ENCODE data around the gene COL4A6. TPM values are rescaled to one million over a fixed set of nuclear protein-coding genes. Genes with fewer than 3 reads are reported as not detected.

Gene COL4A6
- total and polyA plus RNA-seq, 2 of the 4 experiments (the other 2 are of a cell fraction): 0.36 to 0.74 TPM

DNA sequence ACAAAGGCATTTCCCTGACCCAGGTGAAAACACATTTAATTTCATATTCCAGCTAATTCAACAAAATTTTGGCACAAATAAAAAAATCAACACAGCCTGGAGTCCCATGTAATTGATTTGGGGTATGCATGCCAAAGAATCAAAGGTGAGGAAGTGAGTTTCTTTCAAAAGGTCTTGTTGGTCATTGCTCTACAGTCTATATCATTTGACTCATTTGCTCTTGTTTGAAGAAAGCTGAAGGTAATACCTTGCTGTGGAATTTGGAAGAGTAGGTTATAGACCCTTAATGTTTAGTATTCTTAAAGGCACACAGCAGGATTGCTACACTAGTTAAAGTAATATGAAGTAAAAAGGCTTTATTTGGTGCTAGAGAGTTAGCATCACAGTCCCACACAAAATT is 25.4 kb downstream of the COL4A6 start:
- no peak overlapping the region for H3K4me3 ChIP-seq (ENCODE audit: insufficient read depth, low read depth, low read length)
- ChIA-PET CTCF (interaction anchor here (0.5 kb wide), 1 partner anchor 1352 kb away, joined by 4 read pairs; no protein-coding TSS in a partner anchor), POLR2A (ENCODE audit: unreplicated experiment) (no interaction called here)
- no peaks in the 10 kb centered on the region for H3K9me3 ChIP-seq (ENCODE audit: control insufficient read depth, insufficient read depth, low read length)
- H2AFZ ChIP-seq (replicated peaks; ENCODE audit: low read length, poor library complexity): no peak overlapping the region
- no peaks in the 10 kb centered on the region for H3K36me3 ChIP-seq (ENCODE audit: control insufficient read depth, insufficient read depth, low read length)
- in situ Hi-C loops (cut with MboI; ENCODE audit: low sequenced_read_pairs) (no loop called here), dilution Hi-C loops (cut with HindIII; ENCODE audit: low sequenced_read_pairs, unreplicated experiment) (no loop called here), intact Hi-C loops (cut with micrococcal nuclease) (no loop called here)
- no peak overlapping the region for H3K18ac ChIP-seq (ENCODE audit: low read depth, low read length)
- no peak for DNase-seq
- no peak overlapping the region for H3K9ac ChIP-seq (ENCODE audit: low read depth, low read length)
- H3K56ac ChIP-seq (ENCODE audit: extremely low read depth, insufficient read depth, low read length): no peak overlapping the region
- H2BK5ac ChIP-seq (ENCODE audit: low read depth, low read length, poor library complexity, severe bottlenecking): no peak overlapping the region
- H2AK9ac ChIP-seq (replicated peaks; ENCODE audit: low read depth, low read length, poor library complexity): no peak overlapping the region
- no peaks in the 10 kb centered on the region for H3K4me1 ChIP-seq (ENCODE audit: control insufficient read depth, insufficient read depth, low read length)
- H3K79me1 ChIP-seq (ENCODE audit: low read depth in 1 of 2, low read length in 2 of 2): no peaks in the 10 kb centered on the region
- TF ChIP-seq CHD1 (IDR thresholded peaks at IDR 0.05; ENCODE audit: low read depth, low read length) (no peak), BHLHE40 (IDR thresholded peaks at IDR 0.05; ENCODE audit: low read depth, low read length) (no peak), RCOR1 (IDR thresholded peaks at IDR 0.05; ENCODE audit: insufficient replicate concordance, low read length) (no peak), POLR2A (IDR thresholded peaks at IDR 0.05; ENCODE audit: low read depth, low read length) (no peak), MAFK (IDR thresholded peaks at IDR 0.05; ENCODE audit: low read depth, low read length) (no peak), SMC3 (IDR thresholded peaks at IDR 0.05; ENCODE audit: low read depth, low read length) (no peak), CEBPB (IDR thresholded peaks at IDR 0.05; ENCODE audit: low read depth, low read length) (no peak), MAZ (IDR thresholded peaks at IDR 0.05; ENCODE audit: borderline replicate concordance, low read depth, low read length) (no peak), NFE2L2 (IDR thresholded peaks at IDR 0.05; ENCODE audit: low read depth, low read length) (no peak), RAD21 (IDR thresholded peaks at IDR 0.05; ENCODE audit: low read length) (no peak), RFX5 (IDR thresholded peaks at IDR 0.05; ENCODE audit: low read depth, low read length) (no peak), FOS (IDR thresholded peaks at IDR 0.05; ENCODE audit: low read depth, low read length) (no peak), MXI1 (IDR thresholded peaks at IDR 0.05; ENCODE audit: borderline replicate concordance, low read depth, low read length) (no peak)
- TF ChIP-seq, protein P1, sequence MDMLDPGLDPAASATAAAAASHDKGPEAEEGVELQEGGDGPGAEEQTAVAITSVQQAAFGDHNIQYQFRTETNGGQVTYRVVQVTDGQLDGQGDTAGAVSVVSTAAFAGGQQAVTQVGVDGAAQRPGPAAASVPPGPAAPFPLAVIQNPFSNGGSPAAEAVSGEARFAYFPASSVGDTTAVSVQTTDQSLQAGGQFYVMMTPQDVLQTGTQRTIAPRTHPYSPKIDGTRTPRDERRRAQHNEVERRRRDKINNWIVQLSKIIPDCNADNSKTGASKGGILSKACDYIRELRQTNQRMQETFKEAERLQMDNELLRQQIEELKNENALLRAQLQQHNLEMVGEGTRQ (IDR thresholded peaks at IDR 0.05; ENCODE audit: low read depth, low read length): no peak
- TF ChIP-seq, protein P2, sequence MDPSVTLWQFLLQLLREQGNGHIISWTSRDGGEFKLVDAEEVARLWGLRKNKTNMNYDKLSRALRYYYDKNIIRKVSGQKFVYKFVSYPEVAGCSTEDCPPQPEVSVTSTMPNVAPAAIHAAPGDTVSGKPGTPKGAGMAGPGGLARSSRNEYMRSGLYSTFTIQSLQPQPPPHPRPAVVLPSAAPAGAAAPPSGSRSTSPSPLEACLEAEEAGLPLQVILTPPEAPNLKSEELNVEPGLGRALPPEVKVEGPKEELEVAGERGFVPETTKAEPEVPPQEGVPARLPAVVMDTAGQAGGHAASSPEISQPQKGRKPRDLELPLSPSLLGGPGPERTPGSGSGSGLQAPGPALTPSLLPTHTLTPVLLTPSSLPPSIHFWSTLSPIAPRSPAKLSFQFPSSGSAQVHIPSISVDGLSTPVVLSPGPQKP (IDR thresholded peaks at IDR 0.05; ENCODE audit: borderline replicate concordance, low read depth, low read length): no peak
- TF ChIP-seq, protein P3, sequence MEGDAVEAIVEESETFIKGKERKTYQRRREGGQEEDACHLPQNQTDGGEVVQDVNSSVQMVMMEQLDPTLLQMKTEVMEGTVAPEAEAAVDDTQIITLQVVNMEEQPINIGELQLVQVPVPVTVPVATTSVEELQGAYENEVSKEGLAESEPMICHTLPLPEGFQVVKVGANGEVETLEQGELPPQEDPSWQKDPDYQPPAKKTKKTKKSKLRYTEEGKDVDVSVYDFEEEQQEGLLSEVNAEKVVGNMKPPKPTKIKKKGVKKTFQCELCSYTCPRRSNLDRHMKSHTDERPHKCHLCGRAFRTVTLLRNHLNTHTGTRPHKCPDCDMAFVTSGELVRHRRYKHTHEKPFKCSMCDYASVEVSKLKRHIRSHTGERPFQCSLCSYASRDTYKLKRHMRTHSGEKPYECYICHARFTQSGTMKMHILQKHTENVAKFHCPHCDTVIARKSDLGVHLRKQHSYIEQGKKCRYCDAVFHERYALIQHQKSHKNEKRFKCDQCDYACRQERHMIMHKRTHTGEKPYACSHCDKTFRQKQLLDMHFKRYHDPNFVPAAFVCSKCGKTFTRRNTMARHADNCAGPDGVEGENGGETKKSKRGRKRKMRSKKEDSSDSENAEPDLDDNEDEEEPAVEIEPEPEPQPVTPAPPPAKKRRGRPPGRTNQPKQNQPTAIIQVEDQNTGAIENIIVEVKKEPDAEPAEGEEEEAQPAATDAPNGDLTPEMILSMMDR (conservative IDR thresholded peaks at IDR 0.05; ENCODE audit: low read depth, low read length): no peak
- no peak overlapping the region for H4K5ac ChIP-seq (ENCODE audit: low read depth, low read length)
- no peaks in the 10 kb centered on the region for H3K9me1 ChIP-seq (ENCODE audit: insufficient read depth, low read length)
- no peak overlapping the region for H2BK120ac ChIP-seq (ENCODE audit: low read depth, low read length)
- no TSS peak for BruUV-seq (replicated peaks)
- H3K23ac ChIP-seq (ENCODE audit: low read depth, low read length): no peak overlapping the region
- H4K8ac ChIP-seq (ENCODE audit: low read depth in 2 of 2, low read length in 2 of 2): no peak overlapping the region
- no peak overlapping the region for H3K4me2 ChIP-seq (ENCODE audit: low read depth, low read length)
- H3K14ac ChIP-seq (replicated peaks; ENCODE audit: low read depth, low read length): no peak overlapping the region
- H3K4ac ChIP-seq (ENCODE audit: low read depth, low read length): no peak overlapping the region
- no peak overlapping the region for H4K91ac ChIP-seq (ENCODE audit: insufficient read depth, low read depth, low read length)
- H4K20me1 ChIP-seq (ENCODE audit: insufficient read depth, low read length): no peaks in the 10 kb centered on the region; the same call in 1 of the 2 replicates
- no peak overlapping the region for H3K27ac ChIP-seq (ENCODE audit: insufficient read depth, low read length)
- H3K27me3 ChIP-seq (ENCODE audit: control insufficient read depth, insufficient read depth, low read length): peaks cover 1% of the 10 kb centered on the region; the same call in 1 of the 2 replicates
- ATAC-seq (ENCODE audit: low read depth): no peak
- no peak overlapping the region for H2BK20ac ChIP-seq (ENCODE audit: low read depth, low read length)
- no peak overlapping the region for H2AK5ac ChIP-seq (ENCODE audit: low read depth, low read length)
- no peak overlapping the region for H2BK15ac ChIP-seq (ENCODE audit: low read depth, low read length)
